ENCODE data around the gene LDLRAD4. TPM values are rescaled to one million over a fixed set of nuclear protein-coding genes. Genes with fewer than 3 reads are reported as not detected.

The LDLRAD4 gene
- total and polyA plus RNA-seq, 2 donors (not counting 1 experiment from before 2014, with no cell fraction given): 13.9 to 35.7 TPM

- peaks cover 9% of the 10 kb centered on the region for H3K4me1 Mint-ChIP-seq
- Histone ChIP-seq H3K9me3 (ENCODE audit: control extremely low read depth in 1 of 3, control insufficient read depth in 2 of 3, insufficient read depth in 1 of 3, low read length in 2 of 3) (no peaks in the 10 kb centered on the region), H3K27me3 (replicated peaks in 1 of 4; ENCODE audit: control extremely low read depth in 1 of 4, control insufficient read depth in 3 of 4, insufficient read depth in 4 of 4, low read length in 3 of 4) (peaks cover 0 to 30% (median 10%) of the 10 kb centered on the region in 4 experiments), H2AFZ (ENCODE audit: insufficient read depth, low read depth, low read length, poor library complexity, severe bottlenecking) (no peak overlapping the region), H3K9ac (ENCODE audit: low read length) (no peak overlapping the region), H3K79me2 (ENCODE audit: control insufficient read depth, insufficient read depth, low read length) (no peaks in the 10 kb centered on the region), H3K4me3 (ENCODE audit: control extremely low read depth in 1 of 5, extremely low read depth in 1 of 5, insufficient read depth in 1 of 5, low read depth in 2 of 5, low read length in 4 of 5) (no peak overlapping the region), H3K36me3 (replicated peaks in 1 of 2; ENCODE audit: control extremely low read depth in 1 of 2, control insufficient read depth in 1 of 2, extremely low read depth in 1 of 2, insufficient read depth in 2 of 2, low read length in 1 of 2) (no peaks in the 10 kb centered on the region), H4K20me1 (ENCODE audit: control insufficient read depth, insufficient read depth, low read length, poor library complexity, severe bottlenecking) (no peaks in the 10 kb centered on the region), H3K4me2 (replicated peaks; ENCODE audit: low read depth, low read length, poor library complexity, severe bottlenecking) (no peak overlapping the region), H3K27ac (ENCODE audit: low read length in 2 of 2) (no peak overlapping the region), H3K4me1 (ENCODE audit: control insufficient read depth in 2 of 2, insufficient read depth in 2 of 2, low read length in 2 of 2) (peaks cover 8 to 12% of the 10 kb centered on the region in 2 donors)
- peaks cover 45% of the 10 kb centered on the region for H3K27me3 Mint-ChIP-seq
- ChIA-PET CTCF (no interaction called here), POLR2A (no interaction called here)
- H3K27ac Mint-ChIP-seq: no peak overlapping the region
- DNase-seq: no peak
- H3K4me3 Mint-ChIP-seq: no peak overlapping the region
- intact Hi-C loops (cut with micrococcal nuclease): no loop called here
- no peaks in the 10 kb centered on the region for H3K9me3 Mint-ChIP-seq (ENCODE audit: insufficient read depth)
- no peak for TF ChIP-seq EZH2 (IDR thresholded peaks at IDR 0.05; ENCODE audit: borderline replicate concordance, insufficient read depth, low read depth, low read length, poor library complexity, severe bottlenecking)
- no peak for TF ChIP-seq CTCF (IDR thresholded peaks at IDR 0.05)
- ATAC-seq (ENCODE audit: low read depth): no peak
- 81% methylated on average over 15 of the region's 24 CpGs for WGBS (ENCODE audit: insufficient coverage)
Observed at GRCh38 chr18:13221869-13222855, 3.6 kb downstream of the LDLRAD4 start.

GRCh38 chr18:13222856-13223281, 4.3 kb downstream of the LDLRAD4 start:
- TF ChIP-seq EZH2 (IDR thresholded peaks at IDR 0.05; ENCODE audit: borderline replicate concordance, insufficient read depth, low read depth, low read length, poor library complexity, severe bottlenecking) (no peak), CTCF (IDR thresholded peaks at IDR 0.05) (no peak)
- no peak overlapping the region for H3K4me2 ChIP-seq (replicated peaks; ENCODE audit: low read depth, low read length, poor library complexity, severe bottlenecking)
- no peaks in the 10 kb centered on the region for H3K79me2 ChIP-seq (ENCODE audit: control insufficient read depth, insufficient read depth, low read length)
- intact Hi-C loops (cut with micrococcal nuclease): no loop called here
- H3K4me1 ChIP-seq (ENCODE audit: control insufficient read depth in 2 of 2, insufficient read depth in 2 of 2, low read length in 2 of 2): peaks cover 8 to 12% of the 10 kb centered on the region in 2 donors
- Mint-ChIP-seq H3K4me3 (no peak overlapping the region), H3K27me3 (peaks cover 45% of the 10 kb centered on the region), H3K4me1 (peaks cover 9% of the 10 kb centered on the region), H3K9me3 (ENCODE audit: insufficient read depth) (no peaks in the 10 kb centered on the region), H3K27ac (no peak overlapping the region)
- no peaks in the 10 kb centered on the region for H4K20me1 ChIP-seq (ENCODE audit: control insufficient read depth, insufficient read depth, low read length, poor library complexity, severe bottlenecking)
- DNase-seq (no peak), ATAC-seq (ENCODE audit: low read depth) (no peak)
- POLR2A ChIA-PET: no interaction called here
- H3K9me3 ChIP-seq (ENCODE audit: control extremely low read depth in 1 of 3, control insufficient read depth in 2 of 3, insufficient read depth in 1 of 3, low read length in 2 of 3): no peaks in the 10 kb centered on the region
- H3K36me3 ChIP-seq (replicated peaks in 1 of 2; ENCODE audit: control extremely low read depth in 1 of 2, control insufficient read depth in 1 of 2, extremely low read depth in 1 of 2, insufficient read depth in 2 of 2, low read length in 1 of 2): no peaks in the 10 kb centered on the region
- peaks cover 0 to 30% (median 10%) of the 10 kb centered on the region in 4 experiments for H3K27me3 ChIP-seq (replicated peaks in 1 of 4; ENCODE audit: control extremely low read depth in 1 of 4, control insufficient read depth in 3 of 4, insufficient read depth in 4 of 4, low read length in 3 of 4)
- H3K9ac ChIP-seq (ENCODE audit: low read length): no peak overlapping the region
- CTCF ChIA-PET: no interaction called here
- WGBS (ENCODE audit: insufficient coverage): 73% methylated on average over 1 of the region's 4 CpGs
- H3K27ac ChIP-seq (ENCODE audit: low read length in 2 of 2): no peak overlapping the region
- no peak overlapping the region for H2AFZ ChIP-seq (ENCODE audit: insufficient read depth, low read depth, low read length, poor library complexity, severe bottlenecking)
- no peak overlapping the region for H3K4me3 ChIP-seq (ENCODE audit: control extremely low read depth in 1 of 5, extremely low read depth in 1 of 5, insufficient read depth in 1 of 5, low read depth in 2 of 5, low read length in 4 of 5)
